RCC 7860 (cell line): ENCODE data around the gene PROM1.
A peak's percentile ranks its signal among the peaks of the same experiment; 100 is the strongest.

Source experiments
- DNase-seq: peaks from one replicate; pipeline ENCODE4 v3.0.0-alpha.2; 2015; ENCODE audit warnings: low spot score
- FAIRE-seq: peaks from 2 replicates; lab custom pipeline; 2012; peaks lifted over from hg19 to GRCh38; lab: Jason Lieb, UNC

PROM1 gene

GRCh38 chr4:16029262-16029661, 54.6 kb downstream of the PROM1 start:
- no peak for DNase-seq
- FAIRE-seq = no peak

- FAIRE-seq (no peak), DNase-seq (no peak)
Observed at GRCh38 chr4:16027626-16028025, 56.2 kb downstream of the PROM1 start.

- DNase-seq (no peak), FAIRE-seq (no peak)
Observed at GRCh38 chr4:16027114-16027513, 56.7 kb downstream of the PROM1 start.

GRCh38 chr4:16026160-16026761, 57.6 kb downstream of the PROM1 start:
- FAIRE-seq = peak; percentile 79
- DNase-seq = no peak

- no peak for FAIRE-seq
- no peak for DNase-seq
Observed at GRCh38 chr4:16025268-16025667, 58.6 kb downstream of the PROM1 start.

GRCh38 chr4:16023776-16024408, 59.9 kb downstream of the PROM1 start:
- FAIRE-seq = no peak
- DNase-seq = no peak

- DNase-seq = no peak
- FAIRE-seq = no peak
Observed at GRCh38 chr4:16021804-16022560, 61.8 kb downstream of the PROM1 start.

GRCh38 chr4:16019649-16020048, 64.2 kb downstream of the PROM1 start:
- FAIRE-seq (no peak), DNase-seq (no peak)

- no peak for DNase-seq
- no peak for FAIRE-seq
Observed at GRCh38 chr4:16018841-16019240, 65.0 kb downstream of the PROM1 start.

- no peak for DNase-seq
- FAIRE-seq = no peak
Observed at GRCh38 chr4:16018061-16018676, 65.7 kb downstream of the PROM1 start.

- no peak for DNase-seq
- no peak for FAIRE-seq
Observed at GRCh38 chr4:16016536-16016935, 67.3 kb downstream of the PROM1 start.

GRCh38 chr4:16011173-16011572, 72.7 kb downstream of the PROM1 start:
- no peak for FAIRE-seq
- DNase-seq = no peak

- no peak for DNase-seq
- FAIRE-seq = no peak
Observed at GRCh38 chr4:16009153-16009552, 74.7 kb downstream of the PROM1 start.

- FAIRE-seq = no peak
Observed at GRCh38 chr4:16007471-16008095, 76.2 kb downstream of the PROM1 start.

GRCh38 chr4:16006771-16007446, 76.9 kb downstream of the PROM1 start:
- FAIRE-seq = no peak
- no peak for DNase-seq

More at GRCh38 chr4:16007471-16008095, 76.2 kb downstream of the PROM1 start:
- DNase-seq = no peak

- FAIRE-seq (no peak), DNase-seq (no peak)
Observed at GRCh38 chr4:16005676-16006075, 78.1 kb downstream of the PROM1 start.

GRCh38 chr4:16001484-16001858, 82.4 kb downstream of the PROM1 start:
- DNase-seq (peak; percentile 66), FAIRE-seq (no peak)

GRCh38 chr4:16000708-16001483, 82.9 kb downstream of the PROM1 start:
- FAIRE-seq = no peak
- no peak for DNase-seq

- FAIRE-seq = no peak
Observed at GRCh38 chr4:15996773-15997172, 87.0 kb downstream of the PROM1 start.

GRCh38 chr4:15995826-15996225, 88.0 kb downstream of the PROM1 start:
- FAIRE-seq (no peak), DNase-seq (no peak)

More at GRCh38 chr4:15996773-15997172, 87.0 kb downstream of the PROM1 start:
- DNase-seq = no peak
